Right ventricle myocardium inferior (tissue), 1 donor: Measurements from ENCODE around the gene EPHA5. TPM values are rescaled to one million over a fixed set of nuclear protein-coding genes. Genes with fewer than 3 reads are reported as not detected.

ENCODE experiments used
- ATAC-seq: fragments of 200-7000 bp; cut with Tn5 transposase; one replicate; pipeline ENCODE4 v1.9.1; 2020; ENCODE audit warnings: mild to moderate bottlenecking, moderate library complexity
- DNase-seq: peaks from one replicate; pipeline ENCODE4 v3.0.0; 2021; ENCODE audit errors: missing footprints
- intact Hi-C: fragments of 100-400 bp; cut with DNase I; formaldehyde crosslinking; loops from one replicate; pipeline ENCODE4 v1.11.0; 2022
- total RNA-seq: library from RNA; stranded (reverse); fragmentation: NEBNext Ultra II Directional; extraction: Animal tissue kit (Norgen Biotek cat#: 25700); gene quantifications from one replicate; pipeline ENCODE4 v1.2.1, GENCODE V29; 2021
- donor health status: DM: no; HTN: yes; CAD: no; lungs with severe emphysema.

Gene EPHA5
- total RNA-seq, 1 donor from 2014 or later: 0.11 TPM

DNA sequence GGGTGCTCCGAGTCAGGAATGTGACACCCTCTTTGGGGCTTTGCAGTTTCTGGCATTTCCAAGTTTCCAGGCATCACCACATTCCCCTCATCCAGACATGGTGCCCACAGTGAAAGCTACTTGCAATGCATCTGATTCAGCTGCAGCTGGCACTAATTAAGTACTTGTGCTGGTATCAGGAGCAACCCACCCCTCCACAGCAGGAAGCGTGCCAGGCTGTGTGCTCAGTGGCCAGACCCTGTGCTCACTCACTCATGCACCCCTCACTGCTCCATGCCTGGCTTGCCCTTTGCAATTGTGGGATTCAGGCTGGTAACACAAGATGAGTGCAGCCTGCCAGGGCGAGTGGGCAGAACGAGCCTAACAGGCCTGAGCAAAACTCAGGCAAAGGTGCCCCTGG, 271.2 kb downstream of the EPHA5 start:
- no peak for ATAC-seq
- intact Hi-C loops: no loop called here
- no peak for DNase-seq

DNA sequence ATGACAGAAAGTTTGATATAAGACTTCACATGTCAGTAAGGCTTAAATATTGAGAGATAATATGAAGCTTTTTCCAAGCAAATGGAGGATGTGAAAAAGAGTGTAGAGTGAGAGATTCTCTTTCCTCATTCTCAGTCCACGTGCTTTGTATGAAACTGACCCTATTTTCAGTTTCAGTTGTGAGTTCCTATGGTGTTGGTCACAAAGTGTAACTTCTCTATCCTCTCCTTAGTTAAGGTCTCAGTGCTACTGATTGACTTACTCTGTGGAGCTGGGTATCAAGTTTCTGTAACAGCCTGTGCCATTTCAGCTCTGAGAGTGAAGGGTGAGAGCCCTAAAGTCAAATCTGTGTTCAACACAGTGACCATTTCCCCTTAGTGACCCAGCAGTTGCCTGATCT, 277.2 kb downstream of the EPHA5 start:
- DNase-seq: no peak
- no peak for ATAC-seq
- intact Hi-C loops: no loop called here

DNA sequence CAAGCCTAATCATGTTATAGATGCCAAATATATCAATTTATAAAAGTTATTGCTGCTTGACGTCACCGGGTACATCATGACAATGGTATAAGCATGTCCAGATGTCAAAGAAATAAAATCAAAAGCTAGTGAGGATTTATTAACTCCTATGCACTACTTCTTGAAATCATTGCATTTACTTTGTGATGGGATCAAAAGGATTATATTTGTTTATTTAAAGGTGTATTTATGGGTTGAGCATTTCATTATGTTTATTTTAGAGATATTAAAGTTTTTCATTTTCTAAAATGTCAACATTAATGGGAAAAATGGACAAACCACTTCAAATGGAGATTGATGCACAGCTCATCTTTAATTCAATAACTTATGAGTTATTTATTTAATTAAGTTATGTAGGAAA, 277.8 kb downstream of the EPHA5 start:
- no peak for DNase-seq
- intact Hi-C loops: no loop called here
- no peak for ATAC-seq

DNA sequence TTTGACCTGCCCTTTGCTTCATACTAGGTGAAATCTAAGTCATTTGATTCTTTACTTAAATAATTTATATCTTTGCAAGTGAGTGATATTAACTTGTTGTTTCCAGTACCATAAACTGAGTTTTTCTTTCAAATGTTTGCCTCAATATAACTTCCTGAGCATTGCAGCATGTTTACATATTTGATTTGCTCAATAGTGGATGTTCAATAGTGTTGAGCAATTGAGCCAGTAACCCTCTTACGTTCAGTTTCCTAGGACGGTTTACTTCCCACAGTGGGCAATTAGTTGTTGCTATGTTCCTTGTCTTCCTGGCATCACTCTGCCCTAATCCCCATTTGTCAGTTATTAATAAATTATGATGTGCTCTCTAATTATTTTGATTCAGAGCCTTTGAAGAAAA, 278.5 kb downstream of the EPHA5 start:
- no peak for ATAC-seq

DNA sequence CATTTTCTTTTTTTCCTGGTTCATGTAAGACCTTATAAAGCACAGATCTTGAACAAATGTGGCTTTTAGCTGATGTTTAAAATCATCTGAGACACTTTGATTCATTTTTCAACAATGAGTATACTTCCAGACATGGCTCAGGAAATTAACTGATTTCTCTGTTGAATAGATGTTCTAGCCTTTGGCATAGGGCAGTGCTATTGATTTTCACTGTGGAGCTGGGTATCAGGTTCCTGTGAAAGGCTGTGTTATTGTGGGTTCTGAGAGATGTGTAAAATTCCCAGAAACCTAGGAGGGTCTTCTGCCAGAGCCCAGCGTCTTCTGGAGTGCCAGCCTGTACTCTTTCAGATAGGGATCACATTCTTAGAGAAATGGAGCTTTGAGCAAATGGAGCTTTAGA, 278.9 kb downstream of the EPHA5 start:
- intact Hi-C loops: no loop called here
- no peak for ATAC-seq
- no peak for DNase-seq

More for the DNA sequence above, 278.5 kb downstream of the EPHA5 start:
- intact Hi-C loops: no loop called here
- DNase-seq: no peak

DNA sequence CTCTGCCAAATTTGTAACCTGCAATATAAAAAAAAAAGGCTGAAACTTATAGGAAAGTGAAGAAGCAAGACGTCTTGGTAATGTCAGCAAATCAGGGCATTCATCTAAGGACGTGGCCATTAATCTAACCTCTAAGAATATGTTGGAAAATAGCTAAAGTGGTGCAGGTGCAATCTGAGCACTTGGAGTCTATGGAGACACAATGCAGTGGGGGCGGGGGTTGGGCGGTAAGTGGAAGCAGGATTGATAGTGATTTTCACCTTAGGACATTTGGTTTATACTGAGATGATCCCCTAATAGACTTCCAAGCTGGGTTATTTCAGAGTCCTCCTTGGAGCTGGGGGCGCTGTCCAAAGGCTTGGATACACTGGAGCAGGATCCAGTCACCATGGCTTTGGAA, 283.4 kb downstream of the EPHA5 start:
- intact Hi-C loops: no loop called here
- DNase-seq: no peak
- no peak for ATAC-seq

DNA sequence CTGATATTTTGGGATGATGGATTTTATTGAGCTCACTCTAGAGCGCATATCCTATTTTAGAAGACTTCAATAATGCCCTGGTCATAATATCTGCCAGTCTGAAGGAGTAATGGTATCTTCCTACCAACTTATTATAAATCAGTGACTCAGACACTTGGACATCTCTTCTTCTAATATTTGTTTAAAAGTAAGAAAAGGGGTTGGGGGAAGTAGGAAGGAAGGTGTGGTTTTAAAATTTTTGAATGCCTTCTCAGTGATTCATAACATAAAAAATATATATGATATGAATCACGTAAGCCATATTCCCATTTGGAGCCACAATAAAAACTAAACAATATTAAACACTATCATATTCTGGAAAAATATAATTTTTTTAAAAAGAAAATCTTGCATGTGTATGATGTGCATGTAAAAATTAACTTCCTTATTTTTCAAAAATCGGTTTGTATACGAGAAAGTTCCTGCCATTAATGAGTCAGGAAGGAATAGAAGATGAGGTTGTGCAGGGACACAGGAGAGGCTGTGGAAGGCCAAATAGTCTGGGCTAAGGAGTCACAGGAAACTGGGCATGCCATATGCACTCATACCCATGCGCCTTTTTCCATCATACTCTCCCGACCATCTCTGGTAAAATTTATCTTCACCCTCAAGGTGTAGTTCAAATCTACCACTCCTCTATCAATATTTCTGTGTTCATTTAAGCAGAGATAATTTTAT, 286.5 kb downstream of the EPHA5 start:
- ATAC-seq (no peak), DNase-seq (no peak)
- intact Hi-C loops: no loop called here

DNA sequence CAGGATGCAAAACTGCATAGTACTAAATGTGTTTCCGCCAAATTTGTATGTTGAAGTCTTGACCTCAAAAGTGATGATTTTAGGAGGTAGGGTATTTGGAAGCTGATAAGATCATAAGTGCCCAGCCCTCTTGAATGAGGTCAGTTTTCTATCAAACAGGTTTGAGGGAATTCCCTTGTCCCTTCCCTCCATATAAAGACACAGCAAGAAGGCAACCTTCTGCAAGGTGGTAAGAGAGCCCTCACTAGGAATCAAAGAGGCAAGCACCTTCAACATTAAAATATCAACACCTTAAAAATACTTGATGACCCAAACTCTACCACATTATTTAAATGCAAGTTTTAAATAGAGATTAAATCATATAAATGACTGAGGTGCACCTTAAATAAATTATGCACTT, 288.6 kb downstream of the EPHA5 start:
- DNase-seq (no peak), ATAC-seq (no peak)
- intact Hi-C loops: no loop called here

DNA sequence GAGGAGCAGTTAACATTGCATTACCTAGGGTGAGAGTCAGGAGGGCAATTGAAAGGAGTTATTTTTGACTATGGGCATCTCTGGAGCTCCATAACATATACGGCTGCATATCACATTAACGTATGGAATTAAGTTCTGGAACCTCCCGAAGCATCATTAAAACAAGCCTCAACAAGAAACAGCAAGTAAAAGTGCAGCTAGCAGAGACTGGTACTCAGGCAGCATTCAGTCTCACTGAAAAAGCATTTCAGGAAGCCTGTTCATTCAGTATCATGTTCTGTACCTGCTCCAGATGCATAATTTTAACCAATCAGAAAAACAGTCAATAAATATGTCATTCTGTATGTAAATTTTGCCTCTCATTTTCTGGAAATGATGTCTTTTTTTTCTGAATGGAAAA, 299.6 kb downstream of the EPHA5 start:
- ATAC-seq: no peak

DNA sequence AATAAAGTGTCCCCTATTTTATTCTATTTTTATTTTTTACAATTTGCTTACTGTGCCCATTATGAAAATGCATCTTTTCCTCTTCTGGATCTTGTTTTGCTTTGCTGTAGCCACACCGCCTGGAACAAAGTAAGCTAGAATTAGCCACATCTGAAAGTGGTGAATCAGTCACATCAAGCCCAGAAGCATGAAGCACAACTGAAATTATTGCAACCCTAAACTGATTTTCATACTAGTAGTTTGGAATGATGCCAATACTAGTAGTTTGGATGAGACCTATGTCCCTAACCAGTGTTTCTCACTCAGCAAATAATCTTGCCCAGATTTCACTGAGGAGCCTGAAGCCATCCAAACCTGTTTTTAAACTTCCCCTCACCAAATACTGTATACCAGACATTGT, 303.0 kb downstream of the EPHA5 start:
- ATAC-seq (no peak), DNase-seq (no peak)
- intact Hi-C loops: no loop called here

More for the DNA sequence above, 299.6 kb downstream of the EPHA5 start:
- DNase-seq: no peak
- intact Hi-C loops: no loop called here

DNA sequence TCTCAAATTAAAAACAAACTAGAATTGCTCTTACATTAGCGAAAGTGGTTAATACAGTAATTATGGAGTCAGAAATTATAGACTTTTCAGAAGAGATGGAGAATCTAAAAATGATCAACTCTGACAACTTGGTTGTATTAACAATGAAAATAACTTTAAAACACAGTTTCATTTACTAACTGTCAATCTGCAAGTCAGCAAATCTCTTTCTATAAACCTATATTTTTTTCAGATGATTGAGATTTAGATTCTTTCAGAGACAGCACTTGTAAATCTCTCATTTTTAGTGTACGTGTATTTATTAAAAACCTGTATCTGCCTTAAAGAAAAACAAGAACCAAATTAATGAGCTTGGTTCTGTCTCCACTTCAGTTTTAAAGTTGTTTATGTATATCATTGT, 311.4 kb downstream of the EPHA5 start:
- DNase-seq: no peak
- no peak for ATAC-seq
- intact Hi-C loops: no loop called here

DNA sequence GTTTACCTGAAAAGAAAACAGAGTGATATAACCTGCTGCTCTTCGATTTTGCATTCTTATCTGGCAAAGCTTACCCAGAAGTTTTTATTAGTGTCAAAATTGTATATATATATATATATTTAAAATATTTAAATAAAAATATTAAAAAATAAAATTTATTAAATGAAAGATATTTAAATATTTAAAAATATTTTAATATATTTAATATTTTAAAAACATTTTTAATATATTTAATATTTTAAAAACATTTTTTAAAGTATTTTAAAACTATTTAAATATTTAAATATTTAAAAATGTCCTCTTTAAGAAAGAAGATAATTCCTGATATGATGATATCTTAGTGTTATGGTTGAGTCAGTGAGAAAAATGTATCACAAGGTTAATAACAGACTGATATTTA, 317.2 kb downstream of the EPHA5 start:
- intact Hi-C loops: no loop called here
- DNase-seq (no peak), ATAC-seq (no peak)

DNA sequence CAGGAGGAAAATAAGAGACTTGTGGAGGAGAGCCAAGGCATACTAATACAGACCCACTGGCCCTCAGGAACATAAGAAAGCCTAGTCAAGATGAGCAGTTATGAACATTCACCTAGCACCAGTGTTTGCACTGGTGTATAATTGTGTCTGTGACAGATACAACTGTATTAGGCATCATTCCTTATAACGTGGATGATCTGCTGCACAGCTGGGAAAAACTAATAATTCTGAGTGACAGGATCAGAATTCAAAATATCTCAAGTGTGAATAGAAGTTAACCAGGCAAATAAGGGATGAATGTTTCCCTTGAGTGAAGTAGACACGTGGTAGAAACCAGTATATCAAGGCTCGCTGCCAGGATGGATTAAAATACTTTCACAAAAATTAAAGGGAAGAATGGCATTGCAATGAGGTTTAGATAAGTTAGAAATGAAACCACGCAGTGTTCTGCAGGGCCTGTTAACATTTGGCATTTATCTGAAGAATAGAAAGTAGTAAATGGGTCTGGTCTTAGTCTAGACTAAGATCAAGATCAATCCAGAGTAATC, 325.9 kb downstream of the EPHA5 start:
- DNase-seq (no peak), ATAC-seq (no peak)
- intact Hi-C loops: no loop called here

DNA sequence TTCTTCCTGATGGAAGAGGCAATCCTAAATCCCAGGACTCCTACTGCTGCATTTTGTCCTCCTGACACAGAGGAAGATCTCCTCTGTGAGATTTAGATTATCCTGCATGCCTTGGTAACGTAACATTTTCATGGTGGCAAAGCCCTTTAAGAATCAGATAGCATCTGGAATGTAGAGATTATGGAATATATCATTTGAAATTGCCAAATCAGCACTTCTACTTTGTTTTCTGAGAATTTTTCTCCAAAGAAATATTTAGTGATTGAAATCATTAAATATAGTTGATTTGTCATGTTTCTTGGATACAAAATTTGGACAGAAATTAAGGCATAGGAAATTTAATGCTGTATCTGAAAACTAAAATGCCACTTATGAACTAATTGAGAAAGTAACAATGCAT, 326.9 kb downstream of the EPHA5 start:
- ATAC-seq: no peak
- DNase-seq: no peak
- intact Hi-C loops: no loop called here

DNA sequence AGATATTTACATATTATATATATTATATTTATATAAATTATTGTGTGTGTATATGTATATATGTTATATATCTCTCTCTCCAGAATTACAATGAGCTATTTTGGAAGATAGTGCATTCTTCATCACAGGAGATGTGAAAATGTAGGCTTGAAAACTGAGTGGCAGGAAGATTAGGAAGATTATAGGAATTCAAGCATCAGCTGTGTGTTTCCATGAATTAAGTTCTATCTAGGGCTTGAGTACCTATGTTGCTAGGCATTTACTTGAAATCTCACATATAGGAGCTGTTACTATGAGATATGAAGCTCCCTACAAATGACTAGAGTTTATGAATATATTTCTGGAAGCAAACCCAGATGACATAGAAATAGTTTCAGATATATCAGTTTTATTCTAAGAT, 328.7 kb downstream of the EPHA5 start:
- intact Hi-C loops: no loop called here
- DNase-seq (no peak), ATAC-seq (no peak)

DNA sequence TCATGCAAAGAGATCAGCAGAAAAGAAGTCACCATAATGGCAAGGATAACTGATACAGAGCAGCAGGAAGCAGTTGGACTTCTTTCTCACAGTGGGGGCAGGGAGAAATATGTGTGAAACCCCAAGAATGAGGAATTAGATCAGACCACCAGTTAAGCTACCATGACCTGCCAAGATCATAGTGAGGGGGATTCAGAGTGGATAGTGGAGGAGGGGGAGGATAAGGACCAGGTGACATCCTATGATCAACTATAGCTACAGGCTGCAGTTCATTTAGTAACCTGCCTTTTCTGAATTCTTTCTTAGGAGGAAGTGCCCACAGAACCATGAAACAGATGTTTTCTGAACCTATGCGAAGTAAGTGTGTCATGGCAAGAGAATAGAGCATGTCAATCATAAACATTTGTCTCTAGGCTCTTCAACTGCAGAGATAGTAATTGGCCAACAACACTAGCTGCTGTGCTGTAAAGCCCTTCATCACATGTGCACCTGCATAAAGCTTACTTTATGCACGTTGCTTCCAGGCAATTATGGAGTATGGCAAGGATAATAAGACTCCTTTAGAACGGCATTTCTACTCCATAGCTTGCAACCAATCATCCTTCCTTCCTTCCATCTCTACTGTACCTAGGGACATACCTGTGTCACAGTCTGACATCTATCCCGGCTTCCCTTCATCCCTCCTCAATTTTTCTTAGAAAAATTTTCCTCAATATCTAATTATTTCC, 329.7 kb downstream of the EPHA5 start:
- no peak for ATAC-seq

DNA sequence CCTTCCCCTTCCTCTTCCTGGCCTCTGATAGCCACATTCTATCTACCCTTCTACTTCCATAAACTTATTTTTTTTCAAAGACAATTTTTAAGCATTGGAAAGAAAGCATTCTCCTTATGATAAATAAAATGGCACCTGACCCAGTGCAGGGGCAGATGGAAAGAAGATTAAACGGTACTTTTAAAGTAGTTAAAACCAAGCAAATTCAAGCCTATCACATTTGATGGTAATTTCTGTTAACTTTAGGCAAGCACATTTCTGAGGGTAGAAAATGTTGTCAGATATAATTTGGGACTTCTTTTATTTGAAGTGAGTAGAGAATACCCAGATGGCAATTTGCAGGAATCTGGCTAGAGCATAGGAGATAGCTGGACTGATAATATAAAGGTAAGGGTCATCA, 332.9 kb downstream of the EPHA5 start:
- intact Hi-C loops: no loop called here
- ATAC-seq: no peak
- DNase-seq: no peak

More for the DNA sequence above, 329.7 kb downstream of the EPHA5 start:
- intact Hi-C loops: no loop called here
- no peak for DNase-seq

DNA sequence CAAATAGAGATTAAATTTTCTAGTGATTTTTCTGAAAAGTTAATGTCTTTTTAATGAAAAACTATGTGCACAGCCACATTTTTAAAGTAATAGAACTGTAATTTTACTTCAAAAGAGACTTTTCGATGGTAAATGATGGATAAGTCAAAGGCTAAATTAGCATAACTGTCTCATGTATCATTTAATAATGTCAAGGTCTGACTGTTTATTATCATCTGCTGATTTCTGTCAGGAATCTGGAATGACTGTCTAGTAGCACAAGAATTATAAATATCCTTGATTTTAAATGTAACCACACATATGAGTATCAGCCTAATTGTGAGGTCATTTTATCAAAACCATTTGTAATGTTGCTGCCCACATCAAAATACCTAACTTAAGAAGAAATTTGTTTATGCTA, 333.8 kb downstream of the EPHA5 start:
- intact Hi-C loops: no loop called here
- DNase-seq: no peak
- ATAC-seq: no peak

DNA sequence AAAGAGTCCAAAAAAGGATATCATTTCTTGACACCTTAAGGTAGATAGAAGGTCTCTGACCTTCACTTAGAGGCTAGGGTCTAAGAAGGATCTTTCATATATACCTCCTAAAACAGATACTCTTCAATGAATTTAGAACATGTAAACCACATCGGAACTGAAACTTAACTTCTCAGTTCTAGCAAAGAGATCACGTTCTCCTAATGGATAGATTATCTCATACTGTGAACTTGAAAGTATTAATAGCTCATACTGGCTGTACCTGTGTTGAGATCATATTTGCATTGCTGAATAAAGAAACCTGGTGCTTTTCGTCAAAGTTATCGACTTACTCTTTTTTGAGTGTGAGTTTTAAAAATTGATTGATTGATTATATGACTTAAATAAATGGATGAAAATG, 353.8 kb downstream of the EPHA5 start:
- DNase-seq (no peak), ATAC-seq (no peak)
- intact Hi-C loops: no loop called here

DNA sequence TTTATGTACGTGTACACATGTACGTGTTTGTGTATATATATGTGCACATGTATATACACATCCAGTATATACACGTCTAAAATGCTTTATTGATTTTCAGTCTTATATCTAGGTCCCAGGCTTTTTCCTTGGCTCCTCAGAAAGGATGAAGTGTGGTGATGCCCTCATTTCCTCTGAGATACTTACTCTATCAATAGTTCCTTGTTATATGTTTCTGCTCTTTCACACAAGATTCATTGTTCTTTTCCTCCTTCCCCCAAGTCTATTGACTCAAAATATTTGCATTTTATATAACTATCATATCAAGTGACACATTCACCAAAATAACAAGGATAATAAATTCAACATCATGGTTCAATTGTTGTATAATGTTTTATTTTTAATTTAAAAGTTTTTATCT, 359.2 kb downstream of the EPHA5 start:
- intact Hi-C loops: no loop called here
- no peak for DNase-seq
- ATAC-seq: no peak
